H1 (cell line): ENCODE data around the gene CAMTA1. TPM values are rescaled to one million over a fixed set of nuclear protein-coding genes. Genes with fewer than 3 reads are reported as not detected.

ENCODE experiments used
- CTCF ChIA-PET: fragments of 300-600 bp; sonication (Branson Sonifier 250); formaldehyde crosslinking; loops from one replicate; lab custom pipeline; 2021; ENCODE audit not compliant: partially characterized antibody; lab: Charles Lee
- POLR2A ChIA-PET: fragments of 300-600 bp; sonication (Branson Sonifier 250); formaldehyde crosslinking; loops from one replicate; lab custom pipeline; 2021; ENCODE audit warnings: inconsistent platforms; ENCODE audit not compliant: partially characterized antibody; lab: Charles Lee
- DNase-seq, 2 experiments: peaks; one replicate each; pipeline versions ENCODE4 v3.0.0 to v3.0.0-alpha.2; 2010 to 2022; ENCODE audit warnings: low spot score in 2 of 2, low read depth in 1 of 2, mixed read lengths in 1 of 2
- FAIRE-seq: peaks from 2 replicates; lab custom pipeline; 2011; peaks lifted over from hg19 to GRCh38; lab: Jason Lieb, UNC
- H2AFZ ChIP-seq: 2 replicates; pipeline ENCODE4 v1.8.1; 2012; ENCODE audit warnings: low read length, inconsistent platforms
- H2AK5ac ChIP-seq: 2 replicates; pipeline ENCODE4 v1.6.1; 2013; ENCODE audit warnings: low read depth, low read length
- H2BK120ac ChIP-seq: replicated peaks from 2 replicates; pipeline ENCODE3; 2013; ENCODE audit warnings: low read depth, low read length, inconsistent platforms
- H2BK12ac ChIP-seq: 2 replicates; pipeline ENCODE4 v1.6.1; 2013; ENCODE audit warnings: low read depth, low read length
- H2BK15ac ChIP-seq: 2 replicates; pipeline ENCODE4 v1.6.1; 2013; ENCODE audit warnings: low read length
- H2BK20ac ChIP-seq: 2 replicates; pipeline ENCODE4 v1.6.1; 2013; ENCODE audit warnings: low read length
- H2BK5ac ChIP-seq: 2 replicates; pipeline ENCODE4 v1.6.1; 2013; ENCODE audit warnings: low read depth, low read length
- H3K14ac ChIP-seq: 2 replicates; pipeline ENCODE4 v1.6.1; 2013; ENCODE audit warnings: inconsistent platforms; ENCODE audit not compliant: insufficient read length
- H3K18ac ChIP-seq: 2 replicates; pipeline ENCODE4 v1.6.1; 2013; ENCODE audit warnings: low read length; ENCODE audit errors: extremely low read depth
- H3K23ac ChIP-seq: 2 replicates; pipeline ENCODE4 v1.6.1; 2013; ENCODE audit warnings: inconsistent platforms; ENCODE audit not compliant: insufficient read length
- H3K23me2 ChIP-seq: 2 replicates; pipeline ENCODE4 v1.6.1; 2013; ENCODE audit warnings: low read depth, low read length
- H3K27ac ChIP-seq: 2 replicates; pipeline ENCODE4 v1.6.1; 2011; ENCODE audit warnings: low read depth, low read length, inconsistent platforms
- H3K27me3 ChIP-seq, 4 experiments: replicated peaks in 1 of 4; 1 replicate in 1 of 4; 2 replicates in 3 of 4; pipeline versions ENCODE4 v1.6.1 to v1.8.1; 2011 to 2013; ENCODE audit warnings: low read length in 3 of 4, mild to moderate bottlenecking in 3 of 4, inconsistent platforms in 2 of 4, mixed read lengths in 2 of 4, moderate library complexity in 1 of 4; ENCODE audit not compliant: control insufficient read depth in 3 of 4, insufficient read depth in 3 of 4; ENCODE audit errors: extremely low read depth in 1 of 4
- H3K36me3 ChIP-seq, 4 experiments: 2 replicates each; pipeline versions ENCODE4 v1.6.1 to v1.8.1; 2011 to 2013; ENCODE audit warnings: mild to moderate bottlenecking in 4 of 4, low read length in 3 of 4, moderate library complexity in 2 of 4, control low read depth in 1 of 4, inconsistent platforms in 1 of 4; ENCODE audit not compliant: insufficient read depth in 4 of 4, control insufficient read depth in 2 of 4
- H3K4ac ChIP-seq: replicated peaks from 2 replicates; pipeline ENCODE3; 2013; ENCODE audit warnings: low read length, low read depth, mixed read lengths, inconsistent platforms; ENCODE audit not compliant: insufficient read length
- H3K4me1 ChIP-seq, 4 experiments: replicated peaks in 1 of 4; 1 replicate in 1 of 4; 2 replicates in 3 of 4; pipeline versions ENCODE4 v1.6.1 to v1.8.1; 2011 to 2013; ENCODE audit warnings: low read length in 3 of 4, inconsistent platforms in 2 of 4, mixed read lengths in 1 of 4; ENCODE audit not compliant: insufficient read depth in 4 of 4, control insufficient read depth in 3 of 4
- H3K4me2 ChIP-seq, 2 experiments: 2 replicates each; pipeline versions ENCODE4 v1.6.1 to v1.8.1; 2011 to 2013; ENCODE audit warnings: low read depth in 2 of 2, low read length in 2 of 2, control low read depth in 1 of 2, inconsistent platforms in 1 of 2, mild to moderate bottlenecking in 1 of 2; ENCODE audit not compliant: insufficient read depth in 1 of 2
- H3K4me3 ChIP-seq, 4 experiments: fragments of 200-600, 300-600 bp in 1 of 4; sonication (generic), shearing (Covaris generic), sonication (Bioruptor Twin) in 1 of 4; 2 replicates each; pipeline versions ENCODE4 v1.5.1 to v1.8.1; 2011 to 2016; ENCODE audit warnings: low read length in 4 of 4, low read depth in 3 of 4, control low read depth in 2 of 4, inconsistent platforms in 2 of 4, mild to moderate bottlenecking in 2 of 4, mixed read lengths in 1 of 4, moderate library complexity in 1 of 4; ENCODE audit not compliant: insufficient read depth in 2 of 4; ENCODE audit errors: extremely low read depth in 1 of 4
- H3K56ac ChIP-seq: replicated peaks from 2 replicates; pipeline ENCODE3; 2013; ENCODE audit warnings: low read depth, mild to moderate bottlenecking, mixed read lengths, low read length, inconsistent platforms; ENCODE audit not compliant: insufficient read length
- H3K79me1 ChIP-seq: 2 replicates; pipeline ENCODE4 v1.6.1; 2013; ENCODE audit warnings: low read depth, low read length, control low read depth
- H3K79me2 ChIP-seq, 2 experiments: 2 replicates each; pipeline versions ENCODE4 v1.6.1 to v1.8.1; 2012 to 2013; ENCODE audit warnings: low read length in 2 of 2, mild to moderate bottlenecking in 2 of 2, inconsistent platforms in 1 of 2; ENCODE audit not compliant: insufficient read depth in 2 of 2, control insufficient read depth in 1 of 2
- H3K9ac ChIP-seq, 4 experiments: replicated peaks in 1 of 4; 1 replicate in 1 of 4; 2 replicates in 3 of 4; pipeline versions ENCODE4 v1.6.1 to v1.8.1; 2011 to 2013; ENCODE audit warnings: low read depth in 3 of 4, low read length in 3 of 4, control low read depth in 2 of 4, mild to moderate bottlenecking in 2 of 4, moderate library complexity in 2 of 4, inconsistent platforms in 1 of 4; ENCODE audit errors: extremely low read depth in 1 of 4
- H3K9me3 ChIP-seq, 2 experiments: 2 replicates each; pipeline versions ENCODE4 v1.6.1 to v1.8.1; 2012 to 2013; ENCODE audit warnings: mild to moderate bottlenecking in 2 of 2, moderate library complexity in 2 of 2, control low read depth in 1 of 2, inconsistent platforms in 1 of 2, low read depth in 1 of 2, low read length in 1 of 2, mixed read lengths in 1 of 2; ENCODE audit not compliant: insufficient read depth in 2 of 2
- H4K20me1 ChIP-seq, 2 experiments: replicated peaks in 1 of 2; 2 replicates each; pipeline versions ENCODE3 to v1.8.1; 2011 to 2013; ENCODE audit warnings: inconsistent platforms in 2 of 2, low read length in 2 of 2, mild to moderate bottlenecking in 1 of 2; ENCODE audit not compliant: insufficient read depth in 2 of 2, control insufficient read depth in 1 of 2
- H4K5ac ChIP-seq: 2 replicates; pipeline ENCODE4 v1.6.1; 2013; ENCODE audit warnings: low read length, low read depth, mixed read lengths, inconsistent platforms; ENCODE audit not compliant: insufficient read length
- H4K8ac ChIP-seq: 2 replicates; pipeline ENCODE4 v1.8.0; 2013; ENCODE audit warnings: mild to moderate bottlenecking, moderate library complexity, low read length, inconsistent platforms; ENCODE audit not compliant: insufficient read depth; ENCODE audit errors: extremely low read depth
- H4K91ac ChIP-seq: replicated peaks from 2 replicates; pipeline ENCODE3; 2013; ENCODE audit warnings: low read length, mixed read lengths, inconsistent platforms; ENCODE audit not compliant: insufficient read length
- BCL11A ChIP-seq, 2 experiments: IDR thresholded peaks; one replicate each; pipeline ENCODE4 v1.6.1; 2011; ENCODE audit warnings: low read depth in 2 of 2, low read length in 2 of 2, mild to moderate bottlenecking in 2 of 2
- EP300 ChIP-seq, 2 experiments: IDR thresholded peaks; 1 replicate in 1 of 2; 2 replicates in 1 of 2; pipeline ENCODE4 v1.6.1; 2011 to 2012; ENCODE audit warnings: low read depth in 2 of 2, low read length in 2 of 2, mild to moderate bottlenecking in 2 of 2, borderline replicate concordance in 1 of 2, inconsistent platforms in 1 of 2, moderate library complexity in 1 of 2
- KDM5A ChIP-seq: fragments of 200-600 bp; IDR thresholded peaks from 2 replicates; pipeline ENCODE4 v1.7.1; 2012; ENCODE audit warnings: mild to moderate bottlenecking, low read length, inconsistent platforms, mixed read lengths
- WGBS, 2 experiments: shearing (Covaris generic) in 1 of 2; methylation state at CpG; one replicate each; pipeline versions ENCODE4 v1.1.6 to v1.1.7; 2013 to 2015; ENCODE audit warnings: low lambda C conversion rate in 2 of 2, mixed read lengths in 2 of 2, inconsistent platforms in 1 of 2, low coverage in 1 of 2, missing lambda C conversion rate in 1 of 2; ENCODE audit not compliant: insufficient replicate concordance in 2 of 2, insufficient coverage in 1 of 2, insufficient read length in 1 of 2; ENCODE audit errors: extremely low coverage in 1 of 2, missing lambda C conversion rate in 1 of 2; 5-methylcytosine and 5-hydroxymethylcytosine counted together
- polyA plus RNA-seq, 7 experiments: library from polyadenylated mRNA; depleted of rRNA in 3 of 7; stranded (reverse) in 5 of 7; unstranded in 2 of 7; fragments of >200 nt in 5 of 7; fragments of 200-250 nt in 2 of 7; gene quantifications; 1 replicate in 5 of 7; 2 replicates in 1 of 7; 4 replicates in 1 of 7; pipeline versions ENCODE4 v1.2.1 to v1.2.3, GENCODE V29; 2011 to 2013; ENCODE audit warnings: missing spikeins in 2 of 7, mixed read lengths in 2 of 7
- total RNA-seq: library from RNA; stranded (reverse); fragmentation: NEBNext Ultra II Directional; extraction: Animal tissue kit (Norgen Biotek cat#: 25700); gene quantifications from 2 replicates; pipeline ENCODE4 v1.2.1, GENCODE V29; 2021

The CAMTA1 gene
- total and polyA plus RNA-seq, 2 of the 8 experiments (the other 6 are each of a cell fraction or from before 2014, with no cell fraction given) = 65.0 to 119 TPM

- TF ChIP-seq EP300 (IDR thresholded peaks at IDR 0.05; ENCODE audit: borderline replicate concordance in 1 of 2, low read depth in 2 of 2, low read length in 2 of 2) = no peak
- TF ChIP-seq BCL11A (IDR thresholded peaks at IDR 0.05; ENCODE audit: low read depth in 2 of 2, low read length in 2 of 2) = no peak
- no peak for TF ChIP-seq KDM5A
- Histone ChIP-seq H3K14ac (no peak overlapping the region), H3K23me2 (peaks cover 6% of the 10 kb centered on the region; the same call in 1 of the 2 replicates), H3K36me3 (no peaks in the 10 kb centered on the region), H3K79me1 (no peaks in the 10 kb centered on the region), H3K23ac (no peak overlapping the region), H3K4me2 (no peak overlapping the region), H3K9me3 (no peaks in the 10 kb centered on the region), H2BK15ac (no peak overlapping the region), H3K4me1 (peaks cover 0 to 4% (median 0%) of the 10 kb centered on the region in 4 experiments; a peak in 3 of 7 replicates), H2BK120ac (no peak overlapping the region), H2BK12ac (no peak overlapping the region), H4K5ac (no peak overlapping the region), H3K4me3 (no peak overlapping the region), H3K4ac (no peak overlapping the region), H4K20me1 (peaks cover 0 to 5% of the 10 kb centered on the region in 2 experiments), H3K18ac (no peak overlapping the region), H2AFZ (no peak overlapping the region), H2BK20ac (no peak overlapping the region), H4K91ac (no peak overlapping the region), H4K8ac (no peak overlapping the region), H2BK5ac (no peak overlapping the region), H3K27me3 (no peaks in the 10 kb centered on the region), H2AK5ac (no peak overlapping the region), H3K27ac (no peak overlapping the region), H3K9ac (no peak overlapping the region), H3K79me2 (no peaks in the 10 kb centered on the region), H3K56ac (no peak overlapping the region)
- WGBS, 2 experiments = 79% methylated on average over 14 of the region's 14 CpGs; no CpG with 5 or more reads in 1 of the 2 experiments
- ChIA-PET POLR2A (no interaction called here), CTCF (interaction anchor here (1.2 to 10.0 kb wide), 3 partner anchors 8 to 254 kb away, joined by 4 to 78 read pairs (median 8); no protein-coding TSS in a partner anchor)
- DNase-seq (no peak), FAIRE-seq (no peak)
Measured at GRCh38 chr1:7478809-7479499, 693.7 kb downstream of the CAMTA1 start.
